HG02571 (cell line): ENCODE results near the gene MSN.
"Not testable (repeated sequence)": the region's sequence is repeated elsewhere in the genome, so short reads cannot be mapped to it uniquely, and the experiment has no call there.

Experiments
- ATAC-seq: cut with Tn5 transposase; IDR thresholded peaks from one replicate; pipeline ENCODE4 v1.9.1; 2021; ENCODE audit warnings: mild to moderate bottlenecking, moderate library complexity; ENCODE audit not compliant: unreplicated experiment

The MSN gene

DNA sequence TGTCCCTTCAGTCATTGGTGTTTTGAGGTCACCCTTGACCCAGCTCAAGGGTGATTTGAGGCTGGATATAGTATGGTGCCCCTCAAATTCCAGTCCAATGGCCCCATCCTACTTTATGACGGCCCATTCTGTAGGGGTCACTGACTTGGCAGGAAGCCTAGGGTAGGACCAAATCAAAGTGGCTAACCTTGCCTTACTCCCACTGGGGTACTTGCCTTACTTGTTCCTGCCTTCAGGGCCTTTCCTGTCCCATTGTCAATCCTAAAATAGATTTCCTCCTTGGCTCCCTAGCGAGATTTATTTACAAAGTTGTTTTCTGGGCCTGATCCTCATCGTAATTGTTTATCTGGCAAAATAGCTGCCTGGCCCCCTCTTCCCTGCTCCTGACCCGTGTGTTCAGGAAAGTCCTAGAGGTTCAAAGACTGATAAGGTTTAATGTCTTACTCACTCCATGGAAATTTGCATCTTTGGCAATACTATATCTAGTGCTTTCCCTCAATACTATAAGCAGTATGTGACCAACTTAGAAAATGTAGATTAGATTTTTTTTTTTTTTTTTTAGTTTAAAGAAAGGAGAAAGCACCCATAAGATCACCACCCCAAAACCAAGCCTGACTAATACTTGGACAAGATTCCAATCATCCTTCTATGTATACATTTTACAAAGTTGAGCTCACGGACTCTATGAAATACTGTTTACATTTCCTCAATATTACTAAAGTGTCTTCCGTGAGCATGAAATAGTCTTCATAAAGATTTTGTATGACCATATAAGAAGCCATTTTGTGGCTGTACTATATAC lies 44.8 kb downstream of the MSN start:
- no peak for ATAC-seq

- no peak for ATAC-seq
Observed at GRCh38 chrX:65718538-65718937, 51.1 kb downstream of the MSN start.

GRCh38 chrX:65720381-65720964 lies 53.0 kb downstream of the MSN start:
- no peak for ATAC-seq

GRCh38 chrX:65723706-65724105 lies 56.3 kb downstream of the MSN start:
- ATAC-seq = no peak

DNA sequence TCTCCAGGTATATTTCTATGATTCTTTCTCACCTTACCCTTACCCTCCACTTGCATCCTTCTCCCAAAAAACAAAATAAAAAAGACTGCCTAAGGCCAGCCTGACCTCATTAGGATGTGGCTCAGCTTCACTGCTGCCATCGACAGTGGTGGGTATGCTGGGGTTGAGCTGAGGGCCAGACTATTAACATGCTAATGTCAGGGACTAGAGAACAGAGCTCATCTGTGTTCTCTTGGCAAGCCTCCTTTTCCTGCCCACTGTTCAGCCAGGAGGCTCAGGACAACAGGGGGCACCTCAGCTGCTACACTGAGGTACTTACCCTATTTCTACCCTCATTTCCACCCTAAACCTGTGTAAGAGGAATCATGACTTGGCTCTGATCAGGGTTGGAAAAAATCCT lies 59.3 kb downstream of the MSN start:
- no peak for ATAC-seq

DNA sequence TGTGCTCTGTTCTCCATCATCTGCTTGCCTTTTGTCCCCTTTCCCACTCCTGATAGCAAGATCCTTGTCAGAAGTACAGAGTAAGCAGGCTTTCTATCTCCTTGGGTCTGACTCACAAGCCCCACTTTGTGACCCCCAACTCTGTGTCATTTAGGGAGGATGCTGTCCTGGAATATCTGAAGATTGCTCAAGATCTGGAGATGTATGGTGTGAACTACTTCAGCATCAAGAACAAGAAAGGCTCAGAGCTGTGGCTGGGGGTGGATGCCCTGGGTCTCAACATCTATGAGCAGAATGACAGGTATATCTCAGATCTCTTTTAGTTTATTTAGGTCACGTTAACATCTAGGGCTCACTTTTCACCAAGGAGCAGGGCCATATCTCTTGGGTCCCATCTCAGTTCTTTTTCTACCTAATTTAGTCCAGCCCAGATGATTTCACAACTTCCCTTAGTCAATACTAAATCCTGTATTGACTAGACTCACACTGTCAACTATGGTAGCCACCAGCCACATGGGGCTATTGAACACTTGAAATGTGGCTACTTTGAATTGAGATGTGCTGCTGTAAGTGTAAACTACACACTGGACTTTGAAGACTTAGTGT lies 64.3 kb downstream of the MSN start:
- ATAC-seq = no peak

- ATAC-seq = no peak
Observed at GRCh38 chrX:65740909-65741308, 73.5 kb downstream of the MSN start.

GRCh38 chrX:65741823-65742222 lies 74.4 kb downstream of the MSN start:
- ATAC-seq = no peak

DNA sequence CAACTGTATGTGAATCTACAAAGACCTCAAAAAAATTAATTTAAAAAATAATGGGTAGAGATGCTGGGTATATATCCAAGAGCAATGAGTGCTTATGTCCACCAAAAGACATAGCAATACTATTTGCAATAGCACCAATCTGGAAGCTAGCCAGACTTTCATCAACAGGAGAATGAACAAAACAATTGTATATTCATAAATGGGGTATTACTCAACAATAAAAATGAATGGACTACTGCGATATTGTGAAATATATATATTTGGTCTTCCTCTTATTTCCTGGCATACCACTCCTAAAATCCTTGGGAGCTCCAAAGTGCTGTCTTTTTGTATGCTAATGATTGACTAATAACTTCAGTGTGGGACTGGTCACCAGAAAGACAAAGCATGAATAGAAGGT lies 77.5 kb downstream of the MSN start:
- ATAC-seq = no peak

DNA sequence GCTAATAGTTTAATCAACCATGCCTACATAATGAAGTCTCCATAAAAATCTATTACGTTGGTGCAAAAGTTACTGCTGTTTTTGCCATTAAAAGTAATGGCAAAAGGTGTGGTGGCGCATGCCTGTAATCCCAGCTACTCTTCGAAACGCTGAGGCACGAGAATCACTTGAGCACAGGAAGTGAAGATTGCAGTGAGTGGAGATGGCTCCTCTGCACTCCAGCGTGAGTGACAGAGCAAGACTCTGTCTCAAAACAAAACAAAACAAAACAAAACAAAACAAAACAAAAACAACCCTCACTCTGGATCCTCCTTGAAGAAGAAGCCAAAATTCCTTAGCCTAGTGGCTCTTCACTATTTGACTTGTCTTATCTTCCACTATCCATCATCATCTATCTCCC lies 78.0 kb downstream of the MSN start:
- ATAC-seq = no peak

GRCh38 chrX:65745992-65746391 lies 78.5 kb downstream of the MSN start:
- no peak for ATAC-seq

DNA sequence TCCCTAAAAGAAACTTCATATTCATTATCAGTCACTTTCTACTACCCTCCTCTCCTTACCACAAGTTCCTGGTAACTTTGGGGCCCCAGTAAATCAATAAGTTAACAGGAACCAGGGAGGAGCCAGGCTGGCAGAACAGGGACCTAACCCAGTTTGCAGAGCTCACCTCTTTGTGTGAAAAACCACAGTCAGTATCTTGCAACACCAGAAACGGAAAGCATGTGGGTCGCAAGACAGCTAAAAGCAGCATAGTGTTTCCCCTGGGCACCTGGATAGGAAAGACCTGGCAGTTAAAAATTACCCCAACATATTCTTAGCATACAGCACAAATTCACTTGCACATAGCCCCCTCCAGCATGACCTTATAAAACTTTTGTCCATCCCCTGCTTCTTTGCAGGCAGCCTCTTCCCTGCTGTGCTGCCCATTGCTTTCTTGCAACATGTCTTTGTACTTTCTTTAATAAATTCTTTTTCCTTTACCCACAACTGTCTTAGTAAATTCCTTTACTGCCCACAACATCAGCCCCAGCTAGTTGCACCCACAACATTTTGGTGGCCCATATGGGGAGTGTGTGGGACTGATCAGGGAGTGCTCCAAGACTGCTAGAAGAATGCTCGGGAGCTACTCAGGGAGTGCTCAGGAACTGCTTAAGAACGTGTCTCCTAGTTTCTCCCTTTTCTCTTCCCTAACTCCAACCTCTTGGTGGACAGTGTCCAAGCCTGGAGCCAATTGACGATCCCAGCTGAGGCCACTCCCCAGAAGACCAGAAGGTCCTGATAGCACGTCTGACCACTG lies 83.4 kb downstream of the MSN start:
- ATAC-seq = peak; percentile 81

- ATAC-seq = no peak
Observed at GRCh38 chrX:65751519-65751918, 84.1 kb downstream of the MSN start.

GRCh38 chrX:65752294-65752693 lies 84.8 kb downstream of the MSN start:
- ATAC-seq = no peak

- ATAC-seq = no peak
Observed at GRCh38 chrX:65755786-65756185, 88.3 kb downstream of the MSN start.

- no peak for ATAC-seq
Observed at GRCh38 chrX:65757943-65758342, 90.5 kb downstream of the MSN start.

- no peak for ATAC-seq
Observed at GRCh38 chrX:65758505-65758904, 91.1 kb downstream of the MSN start.

GRCh38 chrX:65759525-65759924 lies 92.1 kb downstream of the MSN start:
- not testable (repeated sequence) for ATAC-seq

DNA sequence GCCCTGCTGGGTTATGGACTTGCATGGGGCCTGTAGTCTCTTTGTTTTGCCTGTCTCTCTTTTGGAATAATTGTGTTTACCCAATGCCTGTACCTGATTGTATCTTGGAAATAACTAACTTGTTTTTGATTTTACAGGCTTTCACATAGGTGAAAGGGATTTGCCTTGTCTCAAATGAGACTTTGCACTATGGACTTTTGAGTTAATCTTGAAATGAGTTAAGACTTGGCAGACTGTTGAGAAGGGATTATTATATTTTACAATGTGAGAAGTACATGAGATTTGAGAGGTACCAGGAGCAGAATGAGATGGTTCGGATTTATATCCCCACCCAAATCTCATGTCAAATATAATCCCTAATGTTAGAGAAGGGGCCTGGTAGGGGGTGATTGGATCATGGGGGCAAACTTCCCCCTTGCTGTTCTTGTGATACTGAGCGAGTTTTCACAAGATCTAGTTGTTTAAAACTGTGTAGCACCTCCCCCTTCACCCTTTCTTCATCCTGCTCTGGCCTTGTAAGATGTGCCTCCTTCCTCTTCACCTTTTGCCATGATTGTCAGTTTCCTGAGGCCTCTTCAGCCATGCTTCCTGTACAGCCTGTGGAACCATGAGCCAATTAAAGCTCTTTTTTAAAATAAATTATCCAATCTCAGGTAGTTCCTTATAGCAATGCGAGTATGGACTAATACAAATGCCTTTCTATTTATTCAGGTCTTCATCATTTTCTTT lies 102.3 kb downstream of the MSN start:
- ATAC-seq = no peak

DNA sequence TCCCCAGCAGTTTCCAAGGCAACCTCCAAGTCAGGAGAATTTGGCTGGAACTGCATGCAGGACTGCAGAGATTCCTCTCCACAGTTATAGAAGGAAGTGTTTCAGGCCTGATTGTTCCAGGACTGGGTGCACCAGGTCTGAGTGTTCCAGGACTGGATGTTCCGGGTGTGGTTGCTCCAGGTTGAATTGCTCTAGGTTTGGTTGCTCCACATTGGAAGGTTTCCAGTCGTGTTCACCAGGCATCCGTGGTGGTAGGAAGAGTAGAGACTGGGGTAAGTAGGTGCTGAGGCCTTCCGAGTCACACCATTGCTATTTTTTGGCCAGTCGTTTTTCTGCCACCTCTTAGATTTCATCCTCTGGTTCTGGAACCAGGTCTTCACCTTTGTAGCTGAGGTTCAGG lies 105.4 kb downstream of the MSN start:
- no peak for ATAC-seq

GRCh38 chrX:65781845-65782244 lies 114.4 kb downstream of the MSN start:
- no peak for ATAC-seq
